Upper lobe of left lung (tissue), 4 donors: ENCODE measurements around the gene PAK6.

Experiments
- POLR2A ChIP-seq, 4 donors: fragments of 450-650 bp; IDR thresholded peaks; one replicate each; pipeline ENCODE4 v1.5.1; 2016 to 2017; ENCODE audit warnings: antibody characterized with exemption in 4 of 4, mild to moderate bottlenecking in 2 of 4
- POLR2AphosphoS5 ChIP-seq, 2 donors: sonication (generic); formaldehyde crosslinking; IDR thresholded peaks; one replicate each; pipeline ENCODE4 v1.5.1; 2017; ENCODE audit warnings: antibody characterized with exemption in 2 of 2

DNA sequence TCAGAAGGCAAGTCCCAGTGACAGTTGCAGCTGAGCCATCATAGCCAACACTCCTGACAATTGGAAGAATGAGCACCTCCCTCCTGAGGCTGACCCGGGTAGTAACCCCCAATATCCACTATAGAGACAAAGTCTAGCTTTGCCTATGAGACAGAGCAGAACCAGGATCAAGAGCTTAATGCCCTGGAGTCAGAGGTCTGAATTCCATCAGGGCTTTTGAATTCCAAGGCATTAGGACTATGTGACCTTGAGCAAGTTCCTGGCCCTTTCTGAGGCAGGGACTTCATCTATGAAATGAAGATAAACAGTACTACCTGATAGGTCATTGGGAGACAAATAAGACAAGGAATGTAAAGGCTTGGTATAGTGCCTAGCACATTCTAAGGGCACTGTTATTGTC is 81.5 kb downstream of the PAK6 start:
- TF ChIP-seq POLR2AphosphoS5 (IDR thresholded peaks at IDR 0.05) = no peak
- no peak for TF ChIP-seq POLR2A (IDR thresholded peaks at IDR 0.05)
